ENCODE data around the gene HK1. TPM values are rescaled to one million over a fixed set of nuclear protein-coding genes. Genes with fewer than 3 reads are reported as not detected.
A peak's percentile ranks its signal among the peaks of the same experiment; 100 is the strongest.

Gene HK1
- total RNA-seq, 1 experiment from 2014 or later = 35.2 TPM

GRCh38 chr10:69374242-69374641, 95.9 kb downstream of the HK1 start:
- Histone ChIP-seq H3K36me3 (no peaks in the 10 kb centered on the region), H3K4me3 (no peak overlapping the region), H3K4me1 (no peaks in the 10 kb centered on the region), H3K27me3 (no peaks in the 10 kb centered on the region), H3K27ac (no peak overlapping the region), H3K9me3 (replicated peaks) (no peaks in the 10 kb centered on the region)
- DNase-seq = no peak

- no peaks in the 10 kb centered on the region for H3K36me3 ChIP-seq
- no peaks in the 10 kb centered on the region for H3K4me1 ChIP-seq
- no peaks in the 10 kb centered on the region for H3K27me3 ChIP-seq
- no peak for DNase-seq
- no peak overlapping the region for H3K4me3 ChIP-seq
- H3K27ac ChIP-seq = no peak overlapping the region
- H3K9me3 ChIP-seq (replicated peaks) = no peaks in the 10 kb centered on the region
Observed at GRCh38 chr10:69374931-69375306, 96.6 kb downstream of the HK1 start.

GRCh38 chr10:69375307-69376151, 97.2 kb downstream of the HK1 start:
- Histone ChIP-seq H3K27me3 (no peaks in the 10 kb centered on the region), H3K27ac (no peak overlapping the region), H3K9me3 (replicated peaks) (no peaks in the 10 kb centered on the region), H3K4me3 (no peak overlapping the region), H3K4me1 (no peaks in the 10 kb centered on the region), H3K36me3 (no peaks in the 10 kb centered on the region)
- no peak for DNase-seq

GRCh38 chr10:69376662-69377061, 98.4 kb downstream of the HK1 start:
- DNase-seq = no peak
- Histone ChIP-seq H3K27ac (no peak overlapping the region), H3K9me3 (replicated peaks) (no peaks in the 10 kb centered on the region), H3K4me3 (no peak overlapping the region), H3K4me1 (no peaks in the 10 kb centered on the region), H3K27me3 (no peaks in the 10 kb centered on the region), H3K36me3 (no peaks in the 10 kb centered on the region)

GRCh38 chr10:69377191-69377590, 98.9 kb downstream of the HK1 start:
- H3K4me3 ChIP-seq = no peak overlapping the region
- no peaks in the 10 kb centered on the region for H3K27me3 ChIP-seq
- DNase-seq = no peak
- no peak overlapping the region for H3K27ac ChIP-seq
- H3K4me1 ChIP-seq = no peaks in the 10 kb centered on the region
- no peaks in the 10 kb centered on the region for H3K9me3 ChIP-seq (replicated peaks)
- H3K36me3 ChIP-seq = no peaks in the 10 kb centered on the region

DNA sequence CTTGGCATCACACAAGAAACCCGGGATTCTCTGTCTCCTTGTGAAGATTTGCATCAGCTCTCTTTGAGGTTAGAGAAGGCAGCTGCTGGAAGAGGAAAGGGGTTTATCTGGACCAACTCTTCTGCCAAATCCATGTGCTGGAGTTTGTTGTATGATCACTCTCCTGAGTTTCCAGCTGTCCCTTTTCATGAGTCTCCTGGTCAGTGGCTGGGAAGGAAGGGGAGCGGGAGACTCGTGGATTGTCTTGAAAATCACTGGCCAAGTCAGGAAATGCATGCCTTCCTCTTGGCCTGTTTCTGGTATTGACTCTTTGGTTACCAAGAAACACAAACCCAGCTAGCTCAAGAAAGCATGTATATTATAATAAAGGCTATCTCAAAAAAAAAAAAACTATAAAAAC, 99.6 kb downstream of the HK1 start:
- DNase-seq = no peak
- no peaks in the 10 kb centered on the region for H3K36me3 ChIP-seq
- no peaks in the 10 kb centered on the region for H3K9me3 ChIP-seq (replicated peaks)
- H3K4me1 ChIP-seq = no peaks in the 10 kb centered on the region
- H3K27ac ChIP-seq = no peak overlapping the region
- H3K27me3 ChIP-seq = no peaks in the 10 kb centered on the region
- H3K4me3 ChIP-seq = no peak overlapping the region

DNA sequence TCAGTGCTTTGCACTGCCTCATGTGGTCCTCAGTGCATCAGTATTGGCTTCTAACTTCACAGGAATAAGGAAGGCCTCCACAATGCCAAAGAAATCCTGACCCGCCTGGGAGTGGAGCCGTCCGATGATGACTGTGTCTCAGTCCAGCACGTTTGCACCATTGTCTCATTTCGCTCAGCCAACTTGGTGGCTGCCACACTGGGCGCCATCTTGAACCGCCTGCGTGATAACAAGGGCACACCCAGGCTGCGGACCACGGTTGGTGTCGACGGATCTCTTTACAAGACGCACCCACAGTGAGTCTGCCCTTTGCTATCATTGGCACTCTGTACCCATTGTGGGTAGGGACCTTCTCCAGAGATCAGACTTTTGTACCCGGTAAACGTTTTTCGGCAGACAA, 101.5 kb downstream of the HK1 start:
- Histone ChIP-seq H3K27ac (no peak overlapping the region), H3K4me1 (peaks cover 4% of the 10 kb centered on the region; the same call in 1 of the 2 replicates), H3K9me3 (replicated peaks) (no peaks in the 10 kb centered on the region), H3K36me3 (peaks cover 3% of the 10 kb centered on the region; the same call in 1 of the 2 replicates), H3K4me3 (no peak overlapping the region), H3K27me3 (no peaks in the 10 kb centered on the region)
- DNase-seq = no peak

GRCh38 chr10:69382382-69383117, 104.3 kb downstream of the HK1 start:
- no peaks in the 10 kb centered on the region for H3K9me3 ChIP-seq (replicated peaks)
- H3K4me1 ChIP-seq = peaks cover 4% of the 10 kb centered on the region; the same call in 1 of the 2 replicates
- H3K27me3 ChIP-seq = no peaks in the 10 kb centered on the region
- H3K4me3 ChIP-seq = no peak overlapping the region
- DNase-seq = no peak
- H3K27ac ChIP-seq = no peak overlapping the region
- H3K36me3 ChIP-seq = peaks cover 3% of the 10 kb centered on the region; the same call in 1 of the 2 replicates

DNA sequence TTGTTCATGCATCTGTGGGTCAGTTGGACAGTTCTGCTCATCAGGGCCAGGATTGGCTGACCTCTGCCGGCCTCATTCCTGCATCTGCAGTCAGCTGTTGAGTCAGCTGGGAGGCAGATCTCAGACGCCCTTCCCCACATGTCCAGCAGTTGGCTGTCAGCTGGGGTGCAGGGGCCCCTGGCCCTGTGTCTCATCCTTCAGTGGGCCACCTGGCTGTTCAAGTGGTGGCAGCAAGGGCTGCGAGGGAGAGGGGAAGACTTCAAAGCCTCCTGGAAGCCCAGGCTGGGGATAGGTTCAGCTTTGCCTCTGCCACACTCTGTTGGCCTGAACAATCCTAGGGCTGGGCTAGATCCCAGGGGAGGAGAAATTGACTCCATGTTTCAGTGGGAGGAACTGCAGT, 105.3 kb downstream of the HK1 start:
- no peak overlapping the region for H3K27ac ChIP-seq
- H3K9me3 ChIP-seq (replicated peaks) = no peaks in the 10 kb centered on the region
- peaks cover 3% of the 10 kb centered on the region; the same call in 1 of the 2 replicates for H3K36me3 ChIP-seq
- H3K4me3 ChIP-seq = no peak overlapping the region
- H3K4me1 ChIP-seq = peaks cover 4% of the 10 kb centered on the region; the same call in 1 of the 2 replicates
- no peaks in the 10 kb centered on the region for H3K27me3 ChIP-seq
- DNase-seq = peak; percentile 34 to 36

- H3K4me3 ChIP-seq = no peak overlapping the region
- H3K9me3 ChIP-seq (replicated peaks) = no peaks in the 10 kb centered on the region
- no peak overlapping the region for H3K27ac ChIP-seq
- H3K4me1 ChIP-seq = peaks cover 4% of the 10 kb centered on the region; the same call in 1 of the 2 replicates
- DNase-seq = no peak
- peaks cover 3% of the 10 kb centered on the region; the same call in 1 of the 2 replicates for H3K36me3 ChIP-seq
- H3K27me3 ChIP-seq = no peaks in the 10 kb centered on the region
Observed at GRCh38 chr10:69384320-69384719, 106.0 kb downstream of the HK1 start.

DNA sequence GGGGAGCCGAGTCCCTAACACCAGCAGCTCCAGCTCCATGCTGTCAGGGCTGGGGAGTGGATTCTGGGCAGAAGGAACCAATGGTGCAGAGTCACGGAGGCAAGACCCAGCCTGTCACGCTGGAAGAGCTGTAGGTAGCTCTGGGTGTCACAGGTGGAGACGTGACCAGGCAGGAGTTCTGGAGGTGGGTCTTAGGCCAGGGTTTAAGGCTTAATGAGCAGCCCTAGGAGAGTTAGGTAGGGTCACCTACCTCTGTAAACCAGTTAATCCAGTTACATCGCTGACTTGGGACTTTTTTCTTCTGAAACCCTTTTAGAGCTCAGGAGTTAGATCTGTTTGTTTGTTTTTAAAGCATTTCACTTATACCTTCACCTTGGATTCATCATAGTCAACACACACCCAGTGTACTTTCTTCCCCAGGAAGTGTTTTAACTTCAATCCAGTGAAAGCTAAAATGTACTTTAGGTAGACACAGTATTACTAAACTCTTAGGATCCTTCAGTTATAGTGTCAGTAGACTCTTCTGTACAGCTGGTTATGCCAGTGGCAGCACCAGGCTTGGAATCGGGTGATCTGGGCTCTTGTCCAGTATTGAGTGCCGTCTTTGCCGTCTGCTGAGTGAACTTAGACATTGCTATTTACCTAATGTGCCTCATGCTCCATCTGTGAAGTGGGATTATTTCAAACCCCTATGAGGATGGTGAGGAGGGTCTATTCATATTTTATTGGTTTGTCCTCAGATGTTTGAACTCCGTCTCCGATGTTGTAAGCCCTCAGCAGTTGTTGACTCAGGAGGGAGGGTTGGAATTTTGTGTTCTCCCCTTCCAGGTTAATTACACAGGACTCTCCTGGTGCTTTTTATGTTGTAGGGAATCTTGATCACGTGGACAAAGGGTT, 107.4 kb downstream of the HK1 start:
- Histone ChIP-seq H3K9me3 (replicated peaks) (no peaks in the 10 kb centered on the region), H3K27ac (no peak overlapping the region), H3K36me3 (peaks cover 3% of the 10 kb centered on the region; the same call in 1 of the 2 replicates), H3K4me1 (peaks cover 4% of the 10 kb centered on the region; the same call in 1 of the 2 replicates), H3K4me3 (no peak overlapping the region), H3K27me3 (no peaks in the 10 kb centered on the region)
- DNase-seq = no peak

DNA sequence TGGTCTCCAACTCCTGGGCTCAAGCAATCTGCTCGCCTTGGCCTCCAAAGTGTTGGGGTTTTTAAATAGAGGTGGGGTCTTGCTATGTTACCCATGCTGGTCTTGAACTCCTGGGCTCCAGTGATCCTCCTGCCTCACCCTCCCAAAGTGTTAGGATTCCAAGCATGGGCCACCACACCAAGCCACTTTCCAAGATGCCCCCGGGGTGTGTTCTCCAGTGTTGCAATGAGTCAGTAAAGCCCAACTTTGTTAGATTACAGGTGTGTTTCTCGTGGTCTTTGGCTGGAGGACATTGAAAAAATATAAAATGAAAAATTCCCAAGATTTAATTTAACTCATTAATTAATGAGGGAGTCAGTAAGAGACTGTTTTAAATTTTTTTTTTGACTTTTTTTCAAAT, 109.2 kb downstream of the HK1 start:
- no peak for DNase-seq
- Histone ChIP-seq H3K9me3 (replicated peaks) (no peaks in the 10 kb centered on the region), H3K36me3 (peaks cover 3% of the 10 kb centered on the region; the same call in 1 of the 2 replicates)

DNA sequence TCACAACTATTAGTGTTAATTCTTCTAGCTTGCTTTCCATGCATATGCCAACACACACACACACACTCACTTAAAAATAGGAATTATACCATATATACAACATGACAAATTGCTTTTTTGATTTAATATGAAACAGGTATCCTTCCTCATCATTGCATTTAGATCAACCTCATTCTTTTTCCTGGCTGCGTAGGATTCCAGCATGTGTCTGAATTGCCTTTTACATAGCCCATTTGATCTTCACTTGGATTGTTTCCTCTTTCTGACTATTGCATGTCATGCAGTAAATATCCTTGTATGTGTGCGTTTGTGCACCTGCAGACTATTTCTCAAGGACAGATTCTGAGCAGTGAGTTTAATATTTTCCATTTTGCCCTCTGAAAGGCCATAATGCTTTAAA, 110.2 kb downstream of the HK1 start:
- Histone ChIP-seq H3K9me3 (replicated peaks) (no peaks in the 10 kb centered on the region), H3K27ac (no peak overlapping the region), H3K4me3 (no peak overlapping the region), H3K27me3 (no peaks in the 10 kb centered on the region), H3K4me1 (peaks cover 3% of the 10 kb centered on the region; the same call in 1 of the 2 replicates), H3K36me3 (peaks cover 3% of the 10 kb centered on the region; the same call in 1 of the 2 replicates)
- no peak for DNase-seq

More for the DNA sequence above, 109.2 kb downstream of the HK1 start:
- Histone ChIP-seq H3K4me1 (peaks cover 4% of the 10 kb centered on the region; the same call in 1 of the 2 replicates), H3K27me3 (no peaks in the 10 kb centered on the region), H3K27ac (no peak overlapping the region), H3K4me3 (no peak overlapping the region)

DNA sequence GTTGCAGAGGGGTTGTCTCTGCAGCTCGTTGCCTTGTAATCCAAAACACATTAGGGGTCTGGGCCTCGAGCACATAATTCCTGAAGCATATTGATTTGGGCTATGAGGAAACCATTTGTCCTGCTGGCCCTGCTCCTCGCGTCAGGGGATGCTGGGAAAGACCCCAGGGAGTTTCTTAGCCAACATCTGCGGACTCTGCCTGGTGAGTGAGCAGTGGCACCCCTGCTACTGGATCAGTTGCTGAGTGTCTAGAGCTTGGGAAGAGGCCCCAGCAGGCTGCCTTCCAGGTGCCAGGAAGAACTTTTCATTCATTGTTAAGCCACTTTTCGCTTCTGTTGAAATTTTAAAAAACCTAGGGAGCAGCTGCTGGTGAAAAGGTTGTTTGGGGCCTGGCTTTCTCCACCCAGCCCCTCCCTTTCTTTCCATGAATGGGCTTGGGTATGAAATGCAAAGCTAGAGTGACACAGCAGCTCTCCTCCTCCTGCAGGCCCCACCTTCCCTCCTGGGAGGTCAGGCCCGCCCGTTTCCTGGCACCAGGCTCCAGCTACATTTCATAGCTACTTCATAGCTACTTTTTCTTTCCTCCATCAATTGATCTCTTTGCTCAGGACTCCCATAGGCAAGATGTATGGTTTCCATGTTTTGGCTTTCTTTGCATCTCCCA, 111.7 kb downstream of the HK1 start:
- H3K9me3 ChIP-seq (replicated peaks) = no peaks in the 10 kb centered on the region
- H3K4me3 ChIP-seq = no peak overlapping the region
- no peaks in the 10 kb centered on the region for H3K4me1 ChIP-seq
- H3K27me3 ChIP-seq = no peaks in the 10 kb centered on the region
- H3K36me3 ChIP-seq = no peaks in the 10 kb centered on the region
- no peak overlapping the region for H3K27ac ChIP-seq
- DNase-seq = no peak

Measured in SJCRH30 (cell line).